Spleen (tissue), 7 donors: Measurements from ENCODE around the gene SHMT2.
A peak's percentile ranks its signal among the peaks of the same experiment; 100 is the strongest.

Source experiments
- POLR2A ChIP-seq, 3 donors: fragments of 450-650 bp; IDR thresholded peaks; one replicate each; pipeline ENCODE4 v1.5.1; 2017; ENCODE audit warnings: antibody characterized with exemption in 3 of 3, mild to moderate bottlenecking in 1 of 3
- POLR2AphosphoS5 ChIP-seq, 3 donors: sonication (generic); formaldehyde crosslinking; IDR thresholded peaks; one replicate each; pipeline ENCODE4 v1.5.1; 2017; ENCODE audit warnings: antibody characterized with exemption in 3 of 3
- TF ChIP-seq, protein P1 (sequence below), 11 experiments: fragments of 200-600 bp in 7 of 11; fragments of 450-650 bp in 4 of 11; sonication (generic) in 4 of 11; IDR thresholded peaks in 8 of 11; conservative IDR thresholded peaks in 3 of 11; 1 replicate in 7 of 11; 2 replicates in 4 of 11; pipeline versions ENCODE4 v1.4.0 to v1.8.0; 2016 to 2021; ENCODE audit warnings: antibody characterized with exemption in 11 of 11, inconsistent platforms in 4 of 11, mild to moderate bottlenecking in 1 of 11
- donor health status: DM: no; HTN: no; CAD: no; lungs with moderate emphysema.
- donor health status: DM: no; HTN: no; CAD: no.
- donor health status: DM: no; HTN: no; CAD: no.

DNA sequence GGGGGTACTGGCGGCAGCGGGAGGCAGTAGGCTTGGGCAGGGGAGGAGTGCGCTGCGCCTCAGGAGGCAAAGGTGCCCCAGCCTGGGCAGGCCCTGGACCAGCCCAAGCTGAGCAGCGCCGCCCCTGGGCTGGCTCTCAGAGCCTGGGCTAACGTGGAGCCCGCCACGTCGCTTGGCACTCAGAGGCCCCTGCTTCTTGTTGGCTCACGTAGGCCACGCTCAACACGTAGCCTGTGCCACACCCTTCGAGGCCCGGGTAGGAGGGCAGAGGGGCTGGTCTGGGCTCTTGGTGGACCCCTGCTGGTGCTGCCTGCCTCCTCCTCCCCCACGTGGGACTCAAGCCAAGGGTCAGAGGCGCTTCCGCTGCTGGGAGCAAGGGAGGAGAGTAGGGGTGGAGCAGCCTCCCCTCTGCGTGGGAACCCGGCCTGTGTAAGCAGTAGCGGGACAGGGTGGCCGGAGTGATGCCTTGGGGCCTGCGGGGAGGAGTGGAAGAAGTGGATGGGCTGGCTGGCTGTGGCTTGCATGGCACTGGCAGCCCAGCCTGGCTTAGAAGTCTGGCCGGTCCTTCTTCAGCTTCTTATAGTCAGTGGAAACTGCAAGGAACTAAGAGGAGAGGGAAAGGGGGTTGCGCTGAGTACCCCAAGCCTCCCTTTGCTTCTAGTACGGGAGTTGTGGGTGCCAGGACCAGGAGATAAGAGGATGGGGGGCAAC, 5.7 kb downstream of the SHMT2 start:
- TF ChIP-seq, protein P1, sequence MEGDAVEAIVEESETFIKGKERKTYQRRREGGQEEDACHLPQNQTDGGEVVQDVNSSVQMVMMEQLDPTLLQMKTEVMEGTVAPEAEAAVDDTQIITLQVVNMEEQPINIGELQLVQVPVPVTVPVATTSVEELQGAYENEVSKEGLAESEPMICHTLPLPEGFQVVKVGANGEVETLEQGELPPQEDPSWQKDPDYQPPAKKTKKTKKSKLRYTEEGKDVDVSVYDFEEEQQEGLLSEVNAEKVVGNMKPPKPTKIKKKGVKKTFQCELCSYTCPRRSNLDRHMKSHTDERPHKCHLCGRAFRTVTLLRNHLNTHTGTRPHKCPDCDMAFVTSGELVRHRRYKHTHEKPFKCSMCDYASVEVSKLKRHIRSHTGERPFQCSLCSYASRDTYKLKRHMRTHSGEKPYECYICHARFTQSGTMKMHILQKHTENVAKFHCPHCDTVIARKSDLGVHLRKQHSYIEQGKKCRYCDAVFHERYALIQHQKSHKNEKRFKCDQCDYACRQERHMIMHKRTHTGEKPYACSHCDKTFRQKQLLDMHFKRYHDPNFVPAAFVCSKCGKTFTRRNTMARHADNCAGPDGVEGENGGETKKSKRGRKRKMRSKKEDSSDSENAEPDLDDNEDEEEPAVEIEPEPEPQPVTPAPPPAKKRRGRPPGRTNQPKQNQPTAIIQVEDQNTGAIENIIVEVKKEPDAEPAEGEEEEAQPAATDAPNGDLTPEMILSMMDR (IDR thresholded peaks at IDR 0.05 in 8 of 11, conservative IDR thresholded peaks at IDR 0.05 in 3 of 11) = no peak
- TF ChIP-seq POLR2AphosphoS5 (IDR thresholded peaks at IDR 0.05) (peak; percentile 76 to 88 (median 82)), POLR2A (IDR thresholded peaks at IDR 0.05) (no peak)
